Activated CD4-positive, alpha-beta T cell treated with anti-CD3 and anti-CD28 coated beads, Interleukin-2, amount 50 U/mL, for 4 hours (primary cell): ENCODE data around the gene TIAM1.

ENCODE experiments used
- DNase-seq, 2 experiments: peaks; one replicate each; pipeline ENCODE4 v3.0.0-alpha.2; 2020

TIAM1 gene, protein sequence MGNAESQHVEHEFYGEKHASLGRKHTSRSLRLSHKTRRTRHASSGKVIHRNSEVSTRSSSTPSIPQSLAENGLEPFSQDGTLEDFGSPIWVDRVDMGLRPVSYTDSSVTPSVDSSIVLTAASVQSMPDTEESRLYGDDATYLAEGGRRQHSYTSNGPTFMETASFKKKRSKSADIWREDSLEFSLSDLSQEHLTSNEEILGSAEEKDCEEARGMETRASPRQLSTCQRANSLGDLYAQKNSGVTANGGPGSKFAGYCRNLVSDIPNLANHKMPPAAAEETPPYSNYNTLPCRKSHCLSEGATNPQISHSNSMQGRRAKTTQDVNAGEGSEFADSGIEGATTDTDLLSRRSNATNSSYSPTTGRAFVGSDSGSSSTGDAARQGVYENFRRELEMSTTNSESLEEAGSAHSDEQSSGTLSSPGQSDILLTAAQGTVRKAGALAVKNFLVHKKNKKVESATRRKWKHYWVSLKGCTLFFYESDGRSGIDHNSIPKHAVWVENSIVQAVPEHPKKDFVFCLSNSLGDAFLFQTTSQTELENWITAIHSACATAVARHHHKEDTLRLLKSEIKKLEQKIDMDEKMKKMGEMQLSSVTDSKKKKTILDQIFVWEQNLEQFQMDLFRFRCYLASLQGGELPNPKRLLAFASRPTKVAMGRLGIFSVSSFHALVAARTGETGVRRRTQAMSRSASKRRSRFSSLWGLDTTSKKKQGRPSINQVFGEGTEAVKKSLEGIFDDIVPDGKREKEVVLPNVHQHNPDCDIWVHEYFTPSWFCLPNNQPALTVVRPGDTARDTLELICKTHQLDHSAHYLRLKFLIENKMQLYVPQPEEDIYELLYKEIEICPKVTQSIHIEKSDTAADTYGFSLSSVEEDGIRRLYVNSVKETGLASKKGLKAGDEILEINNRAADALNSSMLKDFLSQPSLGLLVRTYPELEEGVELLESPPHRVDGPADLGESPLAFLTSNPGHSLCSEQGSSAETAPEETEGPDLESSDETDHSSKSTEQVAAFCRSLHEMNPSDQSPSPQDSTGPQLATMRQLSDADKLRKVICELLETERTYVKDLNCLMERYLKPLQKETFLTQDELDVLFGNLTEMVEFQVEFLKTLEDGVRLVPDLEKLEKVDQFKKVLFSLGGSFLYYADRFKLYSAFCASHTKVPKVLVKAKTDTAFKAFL (N-terminal part only)

DNA sequence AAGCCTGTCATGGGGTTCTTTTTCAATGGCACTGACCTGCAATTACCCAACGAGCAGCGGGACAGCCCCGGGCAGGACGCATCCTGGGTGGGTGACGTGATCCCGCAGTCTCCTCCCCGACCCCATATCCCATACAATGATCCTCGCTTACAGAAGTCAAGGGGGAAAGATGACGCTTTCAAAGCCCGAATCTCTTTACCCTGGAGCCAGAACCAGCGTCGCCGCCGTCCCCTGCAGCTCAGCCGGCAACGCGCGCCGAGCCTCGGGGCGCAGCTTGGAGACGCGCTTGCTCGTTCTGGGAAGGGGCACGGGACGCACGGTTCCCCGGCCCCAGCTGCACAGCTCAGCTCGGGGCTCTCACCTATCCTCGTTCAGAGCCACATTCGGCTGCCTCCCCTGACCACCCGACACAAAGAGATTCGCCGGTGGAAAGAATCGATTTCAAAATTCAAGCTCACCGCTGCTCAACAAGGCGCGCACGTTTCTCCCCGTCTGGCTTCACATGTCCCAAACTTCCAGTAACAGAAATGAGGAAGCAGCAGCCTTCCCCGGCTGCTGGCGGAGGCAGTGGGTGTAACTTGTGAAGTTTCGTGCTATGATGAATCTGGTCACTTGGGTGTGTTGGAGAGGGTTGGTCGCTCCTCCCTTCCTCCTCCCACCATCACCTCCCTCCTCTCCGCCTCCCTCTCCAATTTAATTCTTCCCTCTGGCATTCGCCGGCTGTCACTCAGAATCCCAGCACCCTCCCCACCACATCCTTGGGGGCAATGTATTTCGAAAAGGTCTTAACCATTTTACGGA, at the start of gene TIAM1:
Gene TIAM1 (minus strand): TSS at position 582 of the 801 bp plus-strand sequence. CDS start 77,289 bp downstream, outside the sequence.
- no peak for DNase-seq

DNA sequence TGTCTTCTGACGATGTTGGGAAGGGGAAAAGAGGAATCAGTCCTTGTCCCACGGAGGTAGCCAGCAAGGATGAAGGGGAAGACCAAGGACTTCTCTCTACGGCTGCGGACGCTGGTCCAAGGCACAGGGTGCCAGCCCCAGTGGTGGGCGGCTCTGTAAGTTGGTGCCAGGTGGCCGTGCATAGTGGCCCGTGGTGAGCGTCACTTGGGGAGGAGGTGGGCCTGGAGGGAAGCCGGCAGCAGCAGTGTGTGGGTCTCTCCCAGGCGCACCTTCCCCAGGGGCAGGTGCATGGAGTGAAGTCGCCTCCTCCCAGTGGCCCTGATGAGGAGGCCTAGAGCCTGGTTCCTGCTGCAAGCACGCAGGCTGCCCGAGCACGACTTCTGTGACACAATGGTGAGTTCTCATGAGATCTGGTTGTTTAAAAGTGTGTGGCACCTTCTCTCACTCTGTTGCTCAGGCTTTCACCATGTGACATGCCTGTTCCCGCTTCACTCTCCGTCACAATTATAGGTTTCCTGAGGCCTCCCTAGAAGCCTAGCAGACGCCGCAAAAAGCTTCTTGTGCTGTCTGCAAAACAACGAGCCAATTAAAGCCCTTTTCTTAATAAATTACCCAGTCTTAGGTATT, 43.6 kb upstream of the TIAM1 start:
- no peak for DNase-seq

DNA sequence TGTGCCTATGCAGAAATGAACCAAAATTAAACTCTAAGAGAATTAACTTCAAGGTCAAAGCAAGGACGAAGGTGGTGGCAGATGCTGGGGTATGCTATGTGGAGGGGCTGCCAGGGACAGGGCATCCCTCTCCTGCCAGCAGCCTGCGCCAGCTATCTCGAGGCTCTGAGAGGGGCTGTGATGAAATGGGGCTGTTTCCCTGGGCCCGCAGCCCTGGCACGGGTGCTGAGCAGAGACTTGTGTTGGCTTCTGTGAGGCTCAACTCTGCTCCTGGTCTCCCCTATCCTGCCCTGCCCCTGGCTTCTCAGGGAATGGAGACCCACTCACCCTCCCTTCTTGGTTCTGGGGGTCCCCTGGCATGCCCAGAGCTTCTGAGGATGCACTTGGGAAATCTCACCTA, 41.9 kb upstream of the TIAM1 start:
- no peak for DNase-seq

DNA sequence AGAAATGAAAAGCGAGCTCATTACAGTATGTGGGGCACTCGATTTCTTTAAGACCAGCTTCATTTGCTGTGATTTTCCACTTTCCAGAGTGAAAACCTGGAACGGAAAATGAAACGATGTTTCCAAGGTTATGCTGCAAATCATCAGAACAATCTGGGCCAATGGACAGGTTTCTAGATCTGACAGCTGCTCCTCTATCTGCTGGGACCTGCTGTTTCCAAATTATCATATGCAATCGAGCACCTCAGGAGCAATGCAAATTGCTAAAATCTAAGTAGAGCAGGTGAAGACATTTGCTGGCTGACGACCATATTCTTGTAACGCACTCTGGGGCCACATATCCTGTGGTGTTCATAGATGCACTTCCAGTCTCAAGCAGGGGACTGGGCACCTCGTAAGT, 39.7 kb upstream of the TIAM1 start:
- no peak for DNase-seq

DNA sequence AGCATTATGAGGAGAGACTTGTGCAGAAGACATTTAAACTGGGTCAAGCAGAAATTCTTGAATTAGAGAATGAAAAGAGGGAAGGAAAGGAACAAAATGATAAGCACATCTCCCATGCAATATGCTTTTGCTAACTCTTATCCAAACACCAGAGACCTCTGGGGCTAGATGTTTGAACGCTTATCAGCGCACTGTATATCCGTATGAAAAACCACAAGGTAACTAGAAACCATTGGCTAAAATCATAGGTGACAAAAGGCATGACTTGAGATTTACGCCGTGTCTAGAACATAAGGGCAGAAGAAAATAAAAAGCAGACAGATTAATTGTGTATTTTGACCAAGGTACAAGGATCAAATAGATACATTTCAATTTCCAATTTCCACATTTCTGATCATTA, 38.0 kb upstream of the TIAM1 start:
- DNase-seq = no peak

DNA sequence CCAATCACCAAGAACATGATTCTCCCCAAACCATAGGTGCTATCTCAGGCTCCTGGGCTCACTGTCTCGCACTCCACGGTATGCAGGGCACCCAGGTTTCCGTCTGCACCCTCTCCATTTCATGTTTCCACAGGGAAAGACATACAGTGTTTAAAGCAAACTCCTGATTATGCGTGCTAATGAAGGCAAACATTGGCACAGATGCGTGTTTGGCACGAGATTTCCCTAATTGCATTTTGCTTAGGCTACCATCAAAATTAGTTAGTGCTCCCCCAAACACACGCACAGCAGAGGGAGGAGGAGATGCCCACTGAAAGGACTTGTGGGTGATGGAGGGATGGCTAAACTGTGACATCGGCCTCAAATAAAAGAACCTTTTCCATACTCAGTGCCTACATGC, 32.2 kb upstream of the TIAM1 start:
- DNase-seq = no peak

DNA sequence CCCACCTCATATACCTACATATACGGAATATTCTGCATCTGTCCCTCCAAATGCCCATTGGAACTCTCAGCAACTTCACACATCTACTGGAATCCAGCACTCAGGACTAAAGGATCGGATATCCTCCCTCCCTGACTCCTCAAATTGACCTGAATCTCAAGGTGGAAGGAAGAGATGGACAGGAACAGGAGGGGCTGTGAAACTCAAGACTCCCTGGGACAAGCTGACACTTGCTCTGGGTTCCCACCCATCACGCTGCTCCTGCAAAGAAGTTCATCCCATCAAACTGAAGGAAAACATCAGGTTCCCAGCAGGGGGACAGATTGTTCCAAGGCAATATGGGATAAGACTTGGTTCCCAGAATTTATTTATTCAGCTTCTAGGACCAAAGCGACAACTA, 30.3 kb upstream of the TIAM1 start:
- DNase-seq = no peak

DNA sequence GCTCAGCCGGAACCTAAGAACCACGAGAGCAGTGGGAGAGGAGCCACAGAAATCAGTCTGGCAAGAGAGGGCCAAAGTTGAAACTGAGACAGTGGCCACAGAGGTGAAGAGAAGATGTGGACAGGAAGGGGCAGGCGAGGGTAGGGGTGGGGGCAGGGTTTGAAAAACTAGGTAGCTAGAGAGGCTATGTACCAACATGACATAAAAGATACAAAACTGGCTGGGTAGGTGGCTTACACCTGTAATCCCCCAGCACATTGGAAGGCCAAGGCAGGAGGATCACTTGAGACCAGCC, 28.4 kb upstream of the TIAM1 start:
- DNase-seq = no peak

DNA sequence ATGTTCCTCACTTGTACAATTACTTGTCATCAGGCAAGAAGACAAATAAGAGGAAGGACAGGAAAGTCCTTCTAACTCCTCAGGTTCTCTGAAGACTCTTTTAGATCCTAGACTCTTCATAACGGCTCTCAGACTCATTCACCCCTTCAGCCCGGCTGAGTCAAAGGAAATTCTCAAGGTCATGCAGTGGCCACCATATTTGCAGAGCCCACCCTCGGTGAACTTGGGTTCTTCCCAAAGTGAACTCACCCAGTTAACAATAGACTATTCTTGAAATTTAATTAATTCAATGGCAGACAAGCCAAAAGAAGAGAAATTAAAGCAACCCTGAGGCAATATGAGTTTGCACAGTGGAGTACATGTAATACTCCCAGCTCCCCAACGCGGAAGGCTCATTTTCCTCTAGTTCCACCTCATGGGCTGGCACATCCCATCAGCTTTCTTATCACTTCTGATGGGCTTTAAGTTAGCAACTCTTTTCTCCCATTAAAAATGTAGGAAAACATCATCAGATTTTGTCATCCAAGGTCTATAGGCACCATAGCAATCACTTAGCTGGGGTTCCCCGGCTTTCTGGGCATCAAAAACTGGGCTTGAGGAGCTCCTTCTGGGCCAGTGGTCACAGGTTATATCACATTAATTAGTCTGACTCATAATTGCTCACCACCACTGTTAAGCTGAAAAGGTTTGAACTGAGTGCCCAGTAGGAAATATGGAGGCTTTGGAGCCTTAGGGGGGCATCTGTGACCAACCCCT, 27.8 kb upstream of the TIAM1 start:
- no peak for DNase-seq

DNA sequence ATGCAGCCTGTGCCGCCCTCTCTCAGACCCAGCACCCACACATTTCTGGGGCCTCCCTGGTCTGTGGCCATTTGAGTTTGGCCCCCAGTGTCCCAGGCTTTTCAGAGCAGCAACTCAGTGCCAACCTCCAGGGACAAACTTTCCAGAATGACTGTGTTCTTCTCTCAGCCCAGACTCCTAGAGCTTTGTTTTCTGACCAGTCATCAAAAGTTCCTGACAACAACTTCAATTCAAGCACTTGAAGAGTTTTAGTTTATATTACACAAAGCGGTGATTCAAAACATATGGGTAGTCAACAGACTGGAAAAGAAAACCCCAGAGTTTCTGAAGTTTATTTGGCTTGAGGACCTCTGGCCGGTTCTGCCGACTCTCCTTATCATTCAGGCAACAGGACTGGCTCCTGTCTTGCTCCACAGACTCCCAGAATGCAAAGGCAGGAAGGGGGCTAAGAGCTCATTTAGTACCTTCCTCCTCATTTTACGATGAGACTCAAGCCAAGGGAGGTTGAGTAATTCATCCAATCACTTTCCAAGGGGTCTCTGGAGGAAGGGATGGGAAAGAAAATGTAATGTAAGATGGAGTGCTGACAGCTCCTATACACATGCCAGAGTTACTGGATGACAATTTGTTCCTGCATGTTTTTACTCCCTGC, 27.0 kb upstream of the TIAM1 start:
- DNase-seq = no peak

DNA sequence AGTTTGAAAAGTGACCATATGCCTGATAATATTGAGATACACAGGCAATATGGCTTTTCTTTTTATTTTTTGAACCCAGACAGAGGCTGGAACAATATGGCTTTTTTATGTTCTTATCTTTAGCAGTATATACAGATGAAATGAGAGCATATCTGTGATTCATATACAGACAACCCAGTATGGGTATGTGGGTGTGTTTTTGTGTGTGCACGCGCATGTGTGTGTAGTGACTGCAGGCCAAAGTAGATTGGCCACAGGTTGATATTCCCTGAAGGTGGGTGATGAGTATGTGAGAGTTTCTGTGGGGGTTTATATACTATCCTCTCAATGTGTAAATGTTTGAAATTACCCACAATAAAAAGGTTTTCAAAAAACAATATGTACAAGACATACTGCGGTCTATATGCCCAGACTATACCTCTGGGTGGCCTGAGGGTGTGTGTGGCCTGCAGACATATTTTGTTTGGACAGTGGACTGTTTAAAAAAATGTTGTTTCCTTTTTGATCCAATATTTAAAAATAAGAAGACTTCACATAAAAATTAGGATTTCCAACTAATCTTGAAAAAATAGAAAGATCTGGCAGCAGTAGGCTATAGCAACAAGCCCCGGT, 26.3 kb upstream of the TIAM1 start:
- no peak for DNase-seq

DNA sequence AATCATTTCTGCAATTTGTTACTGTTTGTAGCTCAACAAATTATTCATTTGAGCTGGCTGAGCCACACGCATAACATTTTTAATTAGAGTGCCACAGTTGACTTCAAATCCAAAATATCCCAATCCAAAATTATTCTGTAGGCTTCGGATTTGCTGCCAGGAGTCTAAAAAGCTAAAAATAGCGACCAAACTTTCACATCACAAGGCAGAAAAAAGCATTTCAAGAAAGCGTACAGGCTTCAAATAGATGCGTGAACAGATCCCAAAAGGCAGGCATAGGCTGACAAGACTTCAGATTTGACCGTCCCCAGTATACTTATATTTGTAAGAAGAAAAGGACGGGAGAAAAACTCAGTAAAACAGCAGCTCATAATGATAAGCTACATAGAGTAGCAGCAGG, 24.3 kb upstream of the TIAM1 start:
- no peak for DNase-seq

DNA sequence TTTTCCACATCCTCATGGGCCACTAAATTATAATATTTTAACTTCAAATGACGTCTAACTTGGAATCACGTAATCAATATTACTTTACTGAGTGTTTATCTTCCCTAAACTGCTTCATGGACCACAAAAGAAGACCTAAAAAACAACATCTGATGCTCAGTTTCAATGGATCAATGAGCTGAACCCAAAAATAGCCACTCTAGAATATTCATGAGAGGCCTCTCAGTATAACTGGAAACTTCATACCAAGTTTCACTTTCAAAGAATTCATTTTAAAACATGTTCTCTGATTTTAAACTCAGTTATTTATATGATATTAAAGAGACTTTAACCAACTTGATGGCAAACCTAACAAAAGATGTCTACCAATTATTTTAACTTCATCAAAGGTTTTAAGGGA, 23.7 kb upstream of the TIAM1 start:
- DNase-seq = no peak

DNA sequence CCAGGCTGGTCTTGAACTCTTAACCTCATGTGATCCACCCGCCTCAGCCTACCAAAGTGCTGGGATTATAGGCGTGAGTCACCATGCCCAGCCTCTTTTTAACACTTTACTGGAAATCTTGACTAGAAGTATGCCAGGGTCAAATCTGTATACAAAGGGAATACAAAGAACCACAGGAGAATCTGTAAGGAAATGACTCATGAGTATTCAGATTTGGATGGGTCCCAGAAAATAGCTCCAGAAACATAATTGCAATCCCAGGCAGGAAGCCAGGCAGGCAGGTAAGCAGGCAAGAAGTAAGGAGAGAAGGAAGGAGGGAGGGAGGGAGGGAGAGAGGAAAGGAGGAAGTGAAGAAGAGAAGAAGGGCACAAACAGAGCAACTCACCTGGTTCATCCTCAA, 22.8 kb upstream of the TIAM1 start:
- DNase-seq = no peak

DNA sequence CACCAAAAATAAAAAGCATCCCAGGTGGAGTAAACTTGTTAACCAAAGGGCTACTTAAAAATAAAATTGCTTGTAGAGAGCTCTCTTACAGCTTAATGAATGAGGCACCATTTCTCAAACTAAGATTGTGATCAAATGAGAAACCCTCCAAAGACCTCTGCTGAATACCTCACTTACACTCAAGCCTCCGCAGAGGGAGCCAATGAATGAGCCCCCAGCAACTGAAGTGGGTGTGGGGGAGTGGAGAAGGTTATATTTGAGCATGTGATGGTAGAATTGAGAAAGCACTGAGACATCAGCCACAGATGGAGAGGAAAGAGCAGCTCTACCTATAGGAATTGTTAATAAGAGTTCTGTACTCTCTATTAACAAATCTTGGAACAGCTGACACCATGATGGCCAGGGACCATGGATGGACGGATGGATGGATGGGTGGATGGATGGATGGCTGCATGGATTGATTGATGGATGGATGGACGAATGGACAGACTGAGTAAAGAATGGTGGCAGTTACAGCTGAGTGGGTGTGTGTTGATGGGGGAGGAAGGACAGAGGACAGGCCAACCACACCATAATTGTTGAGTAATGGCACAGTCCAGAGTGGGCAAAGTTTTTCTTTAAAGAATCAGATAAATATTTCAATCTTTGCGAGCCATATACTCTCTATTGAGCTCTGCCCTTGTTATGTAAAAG, 20.3 kb upstream of the TIAM1 start:
- DNase-seq = no peak

DNA sequence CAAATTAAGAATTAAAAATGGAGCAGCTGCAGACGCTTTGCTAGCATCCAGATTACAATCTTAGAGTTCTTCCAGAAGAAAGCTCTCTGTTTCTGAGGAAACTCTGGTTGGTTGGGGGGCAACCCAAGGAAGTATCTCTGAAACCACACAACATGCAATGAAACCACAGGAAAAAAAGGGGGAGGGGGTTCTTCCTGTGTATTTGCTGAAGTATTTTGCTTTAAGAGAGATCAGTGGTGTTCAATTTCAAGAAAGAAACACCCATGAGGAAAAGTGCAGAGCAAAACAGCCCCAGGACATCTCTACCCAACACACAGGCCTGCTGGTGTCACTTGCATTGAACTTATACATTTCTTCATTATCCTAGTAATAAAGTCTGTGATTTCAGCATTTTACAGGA, 19.7 kb upstream of the TIAM1 start:
- no peak for DNase-seq

DNA sequence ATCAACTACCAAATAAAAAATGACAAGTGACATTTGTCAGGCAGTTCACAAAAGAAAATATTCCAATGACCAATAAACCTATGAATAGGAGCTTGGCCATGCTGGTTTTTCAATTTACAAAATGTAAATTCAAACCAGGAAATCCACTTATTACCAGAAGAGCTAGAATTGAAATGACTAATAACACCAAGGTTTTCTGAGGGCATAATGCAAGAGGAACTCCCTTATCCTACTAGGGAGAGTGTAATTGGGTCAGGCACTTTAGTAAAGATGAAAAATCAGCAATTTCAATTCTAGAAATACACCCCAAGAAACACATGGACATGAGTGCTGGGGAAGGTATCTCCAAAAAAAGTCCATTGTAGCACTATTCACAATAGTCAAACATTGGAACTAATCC, 16.7 kb upstream of the TIAM1 start:
- DNase-seq = no peak

DNA sequence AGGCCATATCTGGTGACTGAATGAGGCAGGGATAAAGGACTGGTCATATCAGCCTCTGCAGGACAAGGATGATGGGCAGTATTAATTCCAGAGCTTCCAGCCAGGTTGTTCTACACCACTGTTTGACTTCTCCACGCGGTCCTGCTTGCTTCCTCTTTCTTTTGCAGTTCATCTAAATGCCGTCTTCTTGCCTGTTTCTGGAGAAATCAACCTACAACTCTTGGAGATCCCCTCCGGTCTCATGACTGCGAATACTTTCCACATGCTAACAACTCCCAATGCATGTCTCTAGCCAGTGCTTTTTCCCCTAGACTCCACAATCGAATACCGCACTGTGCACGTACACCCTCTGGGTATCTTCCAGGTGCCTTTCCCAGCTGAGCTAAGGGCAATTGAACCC, 14.1 kb upstream of the TIAM1 start:
- DNase-seq = no peak

DNA sequence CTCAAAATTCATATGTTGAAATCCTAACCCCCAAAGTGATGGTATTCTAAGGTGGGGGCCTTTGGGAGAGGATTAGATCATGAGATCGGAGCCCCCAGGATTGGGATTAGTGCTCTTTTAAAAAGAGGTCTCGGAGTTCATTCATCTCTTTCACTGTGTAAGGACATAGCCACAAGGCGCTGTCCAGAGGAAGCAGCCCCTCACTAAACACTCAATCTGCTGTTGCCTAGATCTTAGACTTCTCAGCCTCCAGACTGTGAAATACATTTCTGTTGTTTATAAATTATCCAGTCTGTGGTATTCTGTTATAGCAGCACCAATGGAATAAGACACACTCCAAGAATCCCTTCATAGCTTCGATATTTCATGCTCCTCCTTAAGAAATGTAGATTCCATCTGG, 12.4 kb upstream of the TIAM1 start:
- no peak for DNase-seq
